Neural cell (in vitro differentiated cells): ENCODE data around the gene PLA2G6. TPM values are rescaled to one million over a fixed set of nuclear protein-coding genes. Genes with fewer than 3 reads are reported as not detected.
"Not testable (repeated sequence)": the region's sequence is repeated elsewhere in the genome, so short reads cannot be mapped to it uniquely, and the experiment has no call there.

ENCODE experiments used
- H2AFZ ChIP-seq: fragments of 200-600, 300-800 bp; sonication (generic), shearing (Covaris generic); 2 replicates; pipeline ENCODE4 v1.6.0; 2014; ENCODE audit warnings: low read depth, mild to moderate bottlenecking, antibody characterized with exemption, low read length, moderate library complexity
- H3F3A ChIP-seq: fragments of 200-600 bp; shearing (Covaris generic); 2 replicates; pipeline ENCODE4 v1.6.1; 2016; ENCODE audit warnings: mild to moderate bottlenecking, moderate library complexity, mixed read lengths, antibody characterized with exemption, low read length; ENCODE audit not compliant: insufficient read depth, poor library complexity, severe bottlenecking
- H3K27ac ChIP-seq: fragments of 200-600, 300-800 bp; sonication (generic), shearing (Covaris generic); 2 replicates; pipeline ENCODE4 v1.5.1; 2014; ENCODE audit warnings: mild to moderate bottlenecking, low read length, moderate library complexity
- H3K27me3 ChIP-seq: fragments of 300-800, 200-600 bp; sonication (generic), shearing (Covaris generic); 2 replicates; pipeline ENCODE4 v1.6.0; 2014; ENCODE audit warnings: mild to moderate bottlenecking, low read depth, low read length, moderate library complexity; ENCODE audit not compliant: insufficient read depth
- H3K36me3 ChIP-seq: fragments of 300-800, 200-600 bp; sonication (generic), shearing (Covaris generic); 2 replicates; pipeline ENCODE4 v1.5.1; 2014; ENCODE audit warnings: mild to moderate bottlenecking, antibody characterized with exemption, low read length, moderate library complexity; ENCODE audit not compliant: insufficient read depth
- H3K4me2 ChIP-seq: fragments of 300-800, 200-600 bp; sonication (generic), shearing (Covaris generic); 2 replicates; pipeline ENCODE4 v1.6.0; 2014; ENCODE audit warnings: mild to moderate bottlenecking, low read length
- H3K4me3 ChIP-seq: fragments of 300-800, 200-600 bp; sonication (generic), shearing (Covaris generic); 2 replicates; pipeline ENCODE4 v1.5.1; 2014; ENCODE audit warnings: mild to moderate bottlenecking, low read length, moderate library complexity
- H3K79me2 ChIP-seq: fragments of 200-600 bp; shearing (Covaris generic); replicated peaks from 2 replicates; pipeline ENCODE4 v1.6.0; 2014; ENCODE audit warnings: mild to moderate bottlenecking, low read length, moderate library complexity; ENCODE audit not compliant: insufficient read depth
- H3K9ac ChIP-seq: fragments of 300-800, 200-600 bp; sonication (generic), shearing (Covaris generic); 2 replicates; pipeline ENCODE4 v1.6.1; 2016; ENCODE audit warnings: mild to moderate bottlenecking, low read length, mixed read lengths
- H3K9me2 ChIP-seq: fragments of 200-600 bp; shearing (Covaris generic); 2 replicates; pipeline ENCODE4 v1.6.1; 2016; ENCODE audit warnings: mild to moderate bottlenecking, low read length, mixed read lengths; ENCODE audit not compliant: insufficient read depth
- H3K9me3 ChIP-seq: fragments of 200-600, 300-800 bp; sonication (generic), shearing (Covaris generic); 2 replicates; pipeline ENCODE4 v1.6.1; 2016; ENCODE audit warnings: mild to moderate bottlenecking, mixed run types, low read length, moderate library complexity, mixed read lengths
- H4K20me1 ChIP-seq: fragments of 200-600 bp; shearing (Covaris generic); 2 replicates; pipeline ENCODE4 v1.6.1; 2016; ENCODE audit warnings: mild to moderate bottlenecking, mixed run types; ENCODE audit not compliant: insufficient read depth
- EZH2 ChIP-seq: fragments of 200-600, 300-800 bp; shearing (Covaris generic), sonication (generic); IDR thresholded peaks from 2 replicates; pipeline ENCODE4 v1.6.1; 2014; ENCODE audit warnings: antibody characterized with exemption, low read length, borderline replicate concordance, mild to moderate bottlenecking; ENCODE audit not compliant: insufficient read depth, poor library complexity, severe bottlenecking
- MXI1 ChIP-seq: fragments of 450-650 bp; conservative IDR thresholded peaks from 2 replicates; pipeline ENCODE4 v1.6.1; 2014; ENCODE audit warnings: antibody characterized with exemption, mild to moderate bottlenecking; ENCODE audit not compliant: poor library complexity, severe bottlenecking
- POLR2AphosphoS5 ChIP-seq: IDR thresholded peaks from 2 replicates; pipeline ENCODE4 v1.6.1; 2012
- RAD21 ChIP-seq: fragments of 450-650 bp; conservative IDR thresholded peaks from 2 replicates; pipeline ENCODE4 v1.6.1; 2014; ENCODE audit warnings: antibody characterized with exemption, mild to moderate bottlenecking, moderate library complexity
- REST ChIP-seq: IDR thresholded peaks from 2 replicates; pipeline ENCODE4 v1.6.1; 2012; ENCODE audit warnings: borderline replicate concordance
- TAF1 ChIP-seq: IDR thresholded peaks from 2 replicates; pipeline ENCODE4 v1.6.1; 2012; ENCODE audit warnings: low read depth
- polyA plus RNA-seq: library from polyadenylated mRNA; depleted of rRNA; stranded (reverse); fragments of >200 nt; gene quantifications from 2 replicates; pipeline ENCODE4 v1.2.3, GENCODE V29; 2014
- TF ChIP-seq, protein P1 (sequence below): fragments of 450-650 bp; IDR thresholded peaks from 2 replicates; pipeline ENCODE4 v1.5.1; 2014; ENCODE audit warnings: antibody characterized with exemption, mild to moderate bottlenecking, moderate library complexity; ENCODE audit not compliant: poor library complexity, severe bottlenecking

The PLA2G6 gene
- polyA plus RNA-seq, 1 donor from 2014 or later = 18.5 TPM

DNA sequence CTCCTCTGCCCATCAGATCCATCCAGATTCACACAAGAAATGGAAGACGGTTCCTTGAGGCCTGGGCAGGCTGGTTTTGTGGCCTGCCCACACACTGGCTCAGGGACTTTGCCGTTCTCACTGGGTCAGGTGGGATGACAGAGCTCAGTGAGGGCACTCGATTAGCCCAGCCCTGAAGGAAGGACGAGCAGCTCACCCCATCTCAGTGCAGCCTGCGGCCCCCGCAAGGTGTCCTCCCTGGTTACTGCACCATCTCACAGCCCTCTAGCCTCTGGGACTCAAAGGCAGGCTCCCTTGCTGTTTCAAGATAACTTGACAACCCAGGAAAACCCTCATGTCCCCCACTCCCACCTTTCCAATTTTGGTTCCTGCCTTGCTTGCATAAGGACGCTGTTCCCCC, 101.8 kb downstream of the PLA2G6 start:
- H3K36me3 ChIP-seq = no peaks in the 10 kb centered on the region
- H3K9me2 ChIP-seq = no peaks in the 10 kb centered on the region
- no peaks in the 10 kb centered on the region for H4K20me1 ChIP-seq
- H2AFZ ChIP-seq = no peak overlapping the region
- H3F3A ChIP-seq = no peaks in the 10 kb centered on the region
- H3K9me3 ChIP-seq = no peaks in the 10 kb centered on the region
- no peak overlapping the region for H3K4me3 ChIP-seq
- H3K27me3 ChIP-seq = peaks cover 16% of the 10 kb centered on the region
- no peak overlapping the region for H3K9ac ChIP-seq
- TF ChIP-seq, protein P1, sequence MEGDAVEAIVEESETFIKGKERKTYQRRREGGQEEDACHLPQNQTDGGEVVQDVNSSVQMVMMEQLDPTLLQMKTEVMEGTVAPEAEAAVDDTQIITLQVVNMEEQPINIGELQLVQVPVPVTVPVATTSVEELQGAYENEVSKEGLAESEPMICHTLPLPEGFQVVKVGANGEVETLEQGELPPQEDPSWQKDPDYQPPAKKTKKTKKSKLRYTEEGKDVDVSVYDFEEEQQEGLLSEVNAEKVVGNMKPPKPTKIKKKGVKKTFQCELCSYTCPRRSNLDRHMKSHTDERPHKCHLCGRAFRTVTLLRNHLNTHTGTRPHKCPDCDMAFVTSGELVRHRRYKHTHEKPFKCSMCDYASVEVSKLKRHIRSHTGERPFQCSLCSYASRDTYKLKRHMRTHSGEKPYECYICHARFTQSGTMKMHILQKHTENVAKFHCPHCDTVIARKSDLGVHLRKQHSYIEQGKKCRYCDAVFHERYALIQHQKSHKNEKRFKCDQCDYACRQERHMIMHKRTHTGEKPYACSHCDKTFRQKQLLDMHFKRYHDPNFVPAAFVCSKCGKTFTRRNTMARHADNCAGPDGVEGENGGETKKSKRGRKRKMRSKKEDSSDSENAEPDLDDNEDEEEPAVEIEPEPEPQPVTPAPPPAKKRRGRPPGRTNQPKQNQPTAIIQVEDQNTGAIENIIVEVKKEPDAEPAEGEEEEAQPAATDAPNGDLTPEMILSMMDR = no peak
- TF ChIP-seq RAD21 (no peak), POLR2AphosphoS5 (no peak), MXI1 (no peak), TAF1 (no peak), EZH2 (no peak), REST (no peak)
- H3K79me2 ChIP-seq = no peaks in the 10 kb centered on the region
- no peak overlapping the region for H3K4me2 ChIP-seq
- H3K27ac ChIP-seq = no peak overlapping the region

- H3F3A ChIP-seq, H3K4me2 ChIP-seq, H3K36me3 ChIP-seq, H3K9ac ChIP-seq, H4K20me1 ChIP-seq, H3K9me2 ChIP-seq, H3K9me3 ChIP-seq, H2AFZ ChIP-seq, H3K27ac ChIP-seq, H3K4me3 ChIP-seq, H3K79me2 ChIP-seq: not testable (repeated sequence)
- H3K27me3 ChIP-seq = peaks cover 16% of the 10 kb centered on the region
Observed at GRCh38 chr22:38079208-38079607, 102.4 kb downstream of the PLA2G6 start.

DNA sequence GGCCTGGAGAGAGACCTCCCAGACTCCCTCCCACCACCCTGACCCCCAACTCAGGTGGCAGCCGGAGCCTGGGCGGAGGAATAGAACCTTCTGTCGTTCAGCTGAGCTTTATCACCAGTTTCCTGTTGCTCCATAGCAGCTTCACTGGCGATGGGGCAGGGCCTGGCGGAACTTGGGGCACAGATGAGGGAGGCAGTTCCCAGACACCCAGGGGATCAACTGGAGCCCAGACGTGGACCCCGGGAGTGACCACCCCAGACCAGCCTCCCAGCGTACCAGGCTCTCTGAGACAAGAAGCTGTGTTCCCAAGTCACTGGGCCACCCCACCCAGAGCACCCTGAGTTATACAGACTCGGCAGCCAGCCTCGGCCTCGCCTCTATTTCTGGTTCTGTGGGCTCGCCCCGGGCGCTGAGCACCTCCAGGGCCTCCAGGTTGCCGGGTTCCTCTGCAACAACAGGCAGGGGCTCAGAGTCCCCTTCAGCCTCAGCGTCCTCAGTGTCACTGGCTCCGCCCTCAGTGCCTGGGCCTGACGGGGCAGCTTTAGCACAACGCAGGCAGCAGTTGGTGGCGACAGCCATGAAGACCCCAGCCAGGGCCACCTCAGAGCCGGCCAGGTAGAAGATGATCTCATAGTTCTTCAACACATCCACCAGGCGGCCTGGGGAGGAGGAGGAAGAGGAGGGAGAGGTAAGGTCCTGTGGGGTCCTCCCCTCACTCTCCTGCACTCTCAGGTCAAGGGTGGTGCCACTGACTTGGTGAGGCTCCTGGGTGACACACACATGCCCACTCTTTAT, 103.4 kb downstream of the PLA2G6 start:
- peaks cover 16% of the 10 kb centered on the region for H3K27me3 ChIP-seq
- no peaks in the 10 kb centered on the region for H3F3A ChIP-seq
- TF ChIP-seq RAD21 = no peak
- TF ChIP-seq, protein P1 = no peak
- H3K4me3 ChIP-seq = no peak overlapping the region
- H3K27ac ChIP-seq = no peak overlapping the region
- H3K79me2 ChIP-seq = no peaks in the 10 kb centered on the region
- H4K20me1 ChIP-seq = no peaks in the 10 kb centered on the region
- H3K9ac ChIP-seq = no peak overlapping the region
- no peak overlapping the region for H3K4me2 ChIP-seq
- H3K9me2 ChIP-seq = no peaks in the 10 kb centered on the region
- H3K9me3 ChIP-seq = no peaks in the 10 kb centered on the region
- H3K36me3 ChIP-seq = no peaks in the 10 kb centered on the region
- H2AFZ ChIP-seq = no peak overlapping the region
